ENCODE results near the gene C2orf80. TPM values are rescaled to one million over a fixed set of nuclear protein-coding genes. Genes with fewer than 3 reads are reported as not detected.

C2orf80 gene
- total and polyA plus RNA-seq, 3 donors from 2014 or later, result not detected

DNA sequence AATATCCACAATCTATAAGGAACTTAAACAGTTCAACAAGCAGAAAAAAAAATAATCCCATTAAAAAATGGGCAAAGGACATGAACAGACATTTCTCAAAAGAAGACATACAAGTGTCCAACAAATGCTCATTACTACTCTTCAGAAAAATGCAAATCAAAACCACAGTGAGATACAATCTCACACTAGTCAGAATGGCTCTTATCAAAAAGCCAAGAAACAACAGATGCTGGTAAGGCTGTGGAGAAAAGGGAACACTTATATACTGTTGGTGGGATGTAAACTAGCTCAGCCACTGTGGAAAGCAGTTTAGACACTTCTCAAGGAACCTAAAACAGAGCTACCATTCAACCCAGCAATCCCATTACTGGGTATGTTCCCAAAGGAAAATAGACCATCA is 36.7 kb downstream of the C2orf80 start:
- Histone ChIP-seq H3K27ac (no peak overlapping the region), H3K4me3 (no peak overlapping the region), H3K27me3 (no peaks in the 10 kb centered on the region), H3K36me3 (ENCODE audit: low read depth, missing control alignments) (no peaks in the 10 kb centered on the region), H3K9me3 (no peaks in the 10 kb centered on the region), H3K4me1 (no peaks in the 10 kb centered on the region)
- intact Hi-C loops (cut with DNase I; ENCODE audit: low total_unique reads), result no loop called here
- DNase-seq, result no peak
- TF ChIP-seq, protein P1, sequence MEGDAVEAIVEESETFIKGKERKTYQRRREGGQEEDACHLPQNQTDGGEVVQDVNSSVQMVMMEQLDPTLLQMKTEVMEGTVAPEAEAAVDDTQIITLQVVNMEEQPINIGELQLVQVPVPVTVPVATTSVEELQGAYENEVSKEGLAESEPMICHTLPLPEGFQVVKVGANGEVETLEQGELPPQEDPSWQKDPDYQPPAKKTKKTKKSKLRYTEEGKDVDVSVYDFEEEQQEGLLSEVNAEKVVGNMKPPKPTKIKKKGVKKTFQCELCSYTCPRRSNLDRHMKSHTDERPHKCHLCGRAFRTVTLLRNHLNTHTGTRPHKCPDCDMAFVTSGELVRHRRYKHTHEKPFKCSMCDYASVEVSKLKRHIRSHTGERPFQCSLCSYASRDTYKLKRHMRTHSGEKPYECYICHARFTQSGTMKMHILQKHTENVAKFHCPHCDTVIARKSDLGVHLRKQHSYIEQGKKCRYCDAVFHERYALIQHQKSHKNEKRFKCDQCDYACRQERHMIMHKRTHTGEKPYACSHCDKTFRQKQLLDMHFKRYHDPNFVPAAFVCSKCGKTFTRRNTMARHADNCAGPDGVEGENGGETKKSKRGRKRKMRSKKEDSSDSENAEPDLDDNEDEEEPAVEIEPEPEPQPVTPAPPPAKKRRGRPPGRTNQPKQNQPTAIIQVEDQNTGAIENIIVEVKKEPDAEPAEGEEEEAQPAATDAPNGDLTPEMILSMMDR (IDR thresholded peaks at IDR 0.05), result no peak
- no peak for TF ChIP-seq POLR2A (IDR thresholded peaks at IDR 0.05)

DNA sequence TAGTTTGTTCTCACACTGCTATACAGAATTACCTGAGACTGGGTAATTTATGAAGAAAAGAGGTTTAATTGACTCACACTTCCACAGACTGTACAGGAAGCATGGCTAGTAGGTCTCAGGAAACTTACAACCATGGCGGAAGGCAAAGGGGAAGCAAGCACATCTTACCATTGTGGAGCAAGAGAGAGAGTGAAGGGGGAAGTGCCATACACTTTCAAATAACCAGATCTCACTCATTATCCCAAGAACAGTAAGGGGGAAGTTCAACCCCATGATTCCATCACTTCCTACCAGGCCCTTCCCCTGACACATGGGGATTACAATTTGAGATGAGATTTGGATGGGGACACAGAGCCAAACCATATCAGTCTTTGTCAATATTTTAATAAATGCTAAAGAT is 38.9 kb downstream of the C2orf80 start:
- no peaks in the 10 kb centered on the region for H3K9me3 ChIP-seq
- intact Hi-C loops (cut with DNase I; ENCODE audit: low total_unique reads), result no loop called here
- no peak overlapping the region for H3K4me3 ChIP-seq
- 85 to 95% methylated on average over 1 of the region's 1 CpG for WGBS, 2 donors
- no peak overlapping the region for H3K27ac ChIP-seq
- no peaks in the 10 kb centered on the region for H3K36me3 ChIP-seq (ENCODE audit: low read depth, missing control alignments)
- H3K4me1 ChIP-seq, result no peaks in the 10 kb centered on the region
- no peak for DNase-seq
- TF ChIP-seq, protein P1 (IDR thresholded peaks at IDR 0.05), result no peak
- TF ChIP-seq POLR2A (IDR thresholded peaks at IDR 0.05), result no peak
- H3K27me3 ChIP-seq, result no peaks in the 10 kb centered on the region

DNA sequence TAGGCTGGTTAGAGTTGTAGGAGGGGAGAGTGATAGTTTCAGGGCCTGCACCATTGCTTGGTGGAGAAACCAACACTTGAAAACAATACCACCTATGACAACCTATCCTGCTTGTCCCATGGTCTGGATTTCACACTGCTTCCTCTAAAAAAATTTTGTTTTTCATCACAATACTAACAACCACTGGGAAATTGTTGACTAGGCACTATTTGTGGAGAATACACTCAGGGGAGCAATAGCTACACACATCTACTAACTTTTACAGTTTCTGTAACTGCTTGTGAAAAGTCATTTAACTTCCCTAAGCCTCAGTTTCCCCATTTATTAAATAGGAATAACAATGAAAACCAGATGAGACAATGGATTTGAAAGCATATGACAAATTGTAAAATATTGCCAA is 39.7 kb downstream of the C2orf80 start:
- H3K4me1 ChIP-seq, result no peaks in the 10 kb centered on the region
- no peaks in the 10 kb centered on the region for H3K9me3 ChIP-seq
- H3K36me3 ChIP-seq (ENCODE audit: low read depth, missing control alignments), result no peaks in the 10 kb centered on the region
- H3K4me3 ChIP-seq, result no peak overlapping the region
- no peak overlapping the region for H3K27ac ChIP-seq
- no peaks in the 10 kb centered on the region for H3K27me3 ChIP-seq
- intact Hi-C loops (cut with DNase I; ENCODE audit: low total_unique reads), result no loop called here
- no peak for TF ChIP-seq POLR2A (IDR thresholded peaks at IDR 0.05)
- TF ChIP-seq, protein P1 (IDR thresholded peaks at IDR 0.05), result no peak
- DNase-seq, result no peak

DNA sequence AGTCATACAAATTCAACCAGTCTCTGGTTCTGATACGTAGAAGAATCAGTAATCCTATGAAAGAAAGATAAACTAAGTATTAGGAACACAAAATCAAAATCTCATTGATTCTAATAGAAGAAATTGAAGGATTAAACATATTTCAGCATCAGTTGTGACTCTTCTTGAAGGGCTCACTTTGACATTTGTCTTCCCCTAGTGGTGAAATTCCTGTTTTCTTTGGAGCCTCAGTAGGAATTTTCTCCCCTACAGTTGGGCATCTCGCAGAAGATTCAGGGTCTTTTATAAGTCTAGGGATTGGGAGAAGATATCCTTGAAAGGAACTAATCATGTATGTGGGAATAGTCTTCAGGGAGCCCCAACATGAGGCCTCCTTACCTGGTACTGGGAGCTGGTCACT is 41.0 kb downstream of the C2orf80 start:
- Histone ChIP-seq H3K9me3 (no peaks in the 10 kb centered on the region), H3K4me3 (no peak overlapping the region), H3K27me3 (no peaks in the 10 kb centered on the region), H3K27ac (no peak overlapping the region), H3K36me3 (ENCODE audit: low read depth, missing control alignments) (no peaks in the 10 kb centered on the region), H3K4me1 (no peaks in the 10 kb centered on the region)
- TF ChIP-seq POLR2A (IDR thresholded peaks at IDR 0.05), result no peak
- TF ChIP-seq, protein P1 (IDR thresholded peaks at IDR 0.05), result peak in 1 of 3 experiments; percentile 23
- DNase-seq, result no peak
- WGBS, 2 donors, result 81 to 85% methylated on average over 2 of the region's 2 CpGs
- intact Hi-C loops (cut with DNase I; ENCODE audit: low total_unique reads), result no loop called here

DNA sequence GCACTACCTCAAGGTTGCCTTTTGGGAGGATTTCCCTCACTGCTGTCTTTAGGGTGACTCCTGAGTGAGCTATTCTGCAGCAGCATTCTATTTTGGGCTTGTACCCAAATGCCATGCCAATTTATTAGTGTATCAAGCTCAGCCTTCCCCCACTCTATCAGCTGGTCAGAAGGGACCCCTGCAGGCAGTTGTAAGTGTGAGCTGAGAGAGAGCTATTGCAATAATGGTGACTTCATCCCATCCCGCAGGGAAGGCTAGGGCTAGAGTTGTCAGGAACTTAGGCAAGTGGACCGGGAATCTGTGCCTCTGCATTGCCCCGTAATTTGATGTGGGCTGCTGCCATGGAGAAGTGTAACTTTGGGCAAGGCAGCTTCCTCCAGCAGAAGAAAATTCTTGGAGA is 42.1 kb downstream of the C2orf80 start:
- intact Hi-C loops (cut with DNase I; ENCODE audit: low total_unique reads), result no loop called here
- TF ChIP-seq, protein P1 (IDR thresholded peaks at IDR 0.05), result no peak
- TF ChIP-seq POLR2A (IDR thresholded peaks at IDR 0.05), result no peak
- no peaks in the 10 kb centered on the region for H3K27me3 ChIP-seq
- H3K9me3 ChIP-seq, result no peaks in the 10 kb centered on the region
- H3K4me1 ChIP-seq, result no peaks in the 10 kb centered on the region
- WGBS, 2 donors, result 77% methylated on average over 3 of the region's 3 CpGs; no CpG with 5 or more reads in 1 of the 2 donors
- no peaks in the 10 kb centered on the region for H3K36me3 ChIP-seq (ENCODE audit: low read depth, missing control alignments)
- no peak for DNase-seq
- no peak overlapping the region for H3K27ac ChIP-seq
- H3K4me3 ChIP-seq, result no peak overlapping the region
